Body of pancreas (tissue), 4 donors: Measurements from ENCODE around the gene C14orf132.

Experiments
- CTCF ChIP-seq, 7 experiments: fragments of 450-650 bp in 4 of 7; fragments of 200-600 bp in 3 of 7; sonication (generic) in 3 of 7; IDR thresholded peaks; one replicate each; pipeline ENCODE4 v1.5.1; 2016 to 2019; ENCODE audit warnings: antibody characterized with exemption in 7 of 7
- POLR2A ChIP-seq, 3 donors: fragments of 450-650 bp; IDR thresholded peaks; one replicate each; pipeline ENCODE4 v1.6.1; 2016; ENCODE audit warnings: antibody characterized with exemption in 3 of 3, mild to moderate bottlenecking in 2 of 3

GRCh38 chr14:96072076-96072475 lies 32.9 kb downstream of the C14orf132 start:
- no peak for TF ChIP-seq CTCF (IDR thresholded peaks at IDR 0.05)
- TF ChIP-seq POLR2A (IDR thresholded peaks at IDR 0.05): no peak
